GM23248 (cell line): ENCODE data around the gene TMEM238L.

Experiments
- EZH2 ChIP-seq: fragments of 200-600 bp; sonication (generic); IDR thresholded peaks from 2 replicates; pipeline ENCODE4 v1.6.1; 2018; ENCODE audit warnings: antibody characterized with exemption, mild to moderate bottlenecking; ENCODE audit not compliant: insufficient read depth, poor library complexity, severe bottlenecking
- EZH2phosphoT487 ChIP-seq: fragments of 200-600 bp; sonication (generic); IDR thresholded peaks from 2 replicates; pipeline ENCODE4 v1.6.1; 2018; ENCODE audit warnings: antibody characterized with exemption, moderate library complexity, mild to moderate bottlenecking, low read depth; ENCODE audit not compliant: insufficient read depth

DNA sequence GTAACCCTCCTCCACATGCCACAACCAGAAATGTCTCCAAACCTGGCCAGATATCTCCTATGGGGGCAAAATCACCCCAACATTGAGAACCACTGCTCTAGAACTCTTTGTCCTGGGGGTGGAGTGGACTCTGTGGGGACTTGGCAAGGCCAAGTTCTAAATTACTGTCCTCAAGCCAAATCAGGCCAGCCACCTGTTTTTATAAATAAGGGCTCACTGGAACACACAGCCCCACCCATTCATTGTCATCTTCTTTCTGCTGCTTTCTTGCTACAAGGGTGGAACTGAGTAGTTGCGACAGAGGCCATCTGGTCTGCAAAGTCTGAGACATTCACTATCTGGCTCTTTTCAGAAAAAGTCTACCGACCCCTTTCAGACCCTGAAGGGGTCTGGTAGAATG, 47.3 kb downstream of the TMEM238L start:
- TF ChIP-seq EZH2phosphoT487 = no peak
- TF ChIP-seq EZH2 = no peak
